ENCODE results near the gene KHNYN.
A peak's percentile ranks its signal among the peaks of the same experiment; 100 is the strongest.

Gene KHNYN

GRCh38 chr14:24401810-24402702 is 27.7 kb upstream of the KHNYN start:
- no peak for DNase-seq

GRCh38 chr14:24403294-24403998 is 26.3 kb upstream of the KHNYN start:
- no peak for DNase-seq

- DNase-seq, result no peak
These were observed 24.9 kb upstream of the KHNYN start for GRCh38 chr14:24404814-24405213.

- DNase-seq, result no peak
These were observed 23.3 kb upstream of the KHNYN start for GRCh38 chr14:24406416-24406815.

GRCh38 chr14:24407608-24408325 is 22.0 kb upstream of the KHNYN start:
- no peak for DNase-seq

GRCh38 chr14:24408764-24409163 is 21.0 kb upstream of the KHNYN start:
- no peak for DNase-seq

- no peak for DNase-seq
These were observed 20.6 kb upstream of the KHNYN start for GRCh38 chr14:24409192-24409591.

- no peak for DNase-seq
These were observed 19.8 kb upstream of the KHNYN start for GRCh38 chr14:24409956-24410355.

GRCh38 chr14:24411443-24412389 is 18.0 kb upstream of the KHNYN start:
- peak; percentile 51 for DNase-seq

- DNase-seq, result no peak
These were observed 15.7 kb upstream of the KHNYN start for GRCh38 chr14:24414077-24414476.

GRCh38 chr14:24414732-24415420 is 14.9 kb upstream of the KHNYN start:
- no peak for DNase-seq

GRCh38 chr14:24415421-24416253 is 14.1 kb upstream of the KHNYN start:
- DNase-seq, result no peak

- DNase-seq, result no peak
These were observed 13.4 kb upstream of the KHNYN start for GRCh38 chr14:24416254-24416931.

- DNase-seq, result no peak
These were observed 12.7 kb upstream of the KHNYN start for GRCh38 chr14:24416932-24417619.

- DNase-seq, result no peak
These were observed 11.8 kb upstream of the KHNYN start for GRCh38 chr14:24417832-24418491.

- no peak for DNase-seq
These were observed 11.3 kb upstream of the KHNYN start for GRCh38 chr14:24418492-24418873.

- DNase-seq, result no peak
These were observed 7.5 kb upstream of the KHNYN start for GRCh38 chr14:24422261-24422660.

- DNase-seq, result no peak
These were observed 6.8 kb upstream of the KHNYN start for GRCh38 chr14:24422694-24423601.

Measured in DMS53 (cell line).